GM18502 (cell line): ENCODE results near the gene SOX9.

Experiments
- ATAC-seq: cut with Tn5 transposase; IDR thresholded peaks from one replicate; pipeline ENCODE4 v1.9.1; 2021; ENCODE audit warnings: mild to moderate bottlenecking; ENCODE audit not compliant: unreplicated experiment, poor library complexity

SOX9 gene

GRCh38 chr17:72150632-72151460 is 30.0 kb downstream of the SOX9 start:
- ATAC-seq, result no peak

- no peak for ATAC-seq
These were observed 31.0 kb downstream of the SOX9 start for GRCh38 chr17:72151565-72152386.

- ATAC-seq, result no peak
These were observed 31.6 kb downstream of the SOX9 start for GRCh38 chr17:72152387-72152929.

- no peak for ATAC-seq
These were observed 38.4 kb downstream of the SOX9 start for GRCh38 chr17:72158895-72159885.

GRCh38 chr17:72162569-72162968 is 41.7 kb downstream of the SOX9 start:
- ATAC-seq, result no peak

GRCh38 chr17:72163474-72163873 is 42.7 kb downstream of the SOX9 start:
- ATAC-seq, result no peak

GRCh38 chr17:72164158-72164739 is 43.4 kb downstream of the SOX9 start:
- no peak for ATAC-seq

- no peak for ATAC-seq
These were observed 44.5 kb downstream of the SOX9 start for GRCh38 chr17:72165192-72165866.

GRCh38 chr17:72165867-72166439 is 45.1 kb downstream of the SOX9 start:
- no peak for ATAC-seq

- no peak for ATAC-seq
These were observed 46.8 kb downstream of the SOX9 start for GRCh38 chr17:72167593-72167992.

GRCh38 chr17:72169823-72170222 is 49.0 kb downstream of the SOX9 start:
- ATAC-seq, result no peak

- no peak for ATAC-seq
These were observed 51.2 kb downstream of the SOX9 start for GRCh38 chr17:72171703-72172667.

- ATAC-seq, result no peak
These were observed 52.8 kb downstream of the SOX9 start for GRCh38 chr17:72173499-72174116.

- ATAC-seq, result no peak
These were observed 54.4 kb downstream of the SOX9 start for GRCh38 chr17:72175263-72175662.
